Frontal cortex (tissue), 4 donors: Measurements from ENCODE around the gene CEPT1. TPM values are rescaled to one million over a fixed set of nuclear protein-coding genes. Genes with fewer than 3 reads are reported as not detected.
A peak's percentile ranks its signal among the peaks of the same experiment; 100 is the strongest.
"Not testable (repeated sequence)": the region's sequence is repeated elsewhere in the genome, so short reads cannot be mapped to it uniquely, and the experiment has no call there.

ENCODE experiments used
- DNase-seq, 2 donors: peaks; one replicate each; pipeline ENCODE4 v3.0.0; 2012; ENCODE audit warnings: low spot score in 2 of 2
- FAIRE-seq: peaks from 2 replicates; lab custom pipeline; 2012; peaks lifted over from hg19 to GRCh38; lab: Jason Lieb, UNC
- total RNA-seq: library from RNA; depleted of rRNA; stranded (reverse); fragments of >200 nt; gene quantifications from one replicate; pipeline ENCODE4 v1.2.3, GENCODE V29; 2014
- donor health status: control.
- donor health status: control.
- donor health status: control.

The CEPT1 gene
- total RNA-seq, 1 donor from 2014 or later, result 47.7 TPM

DNA sequence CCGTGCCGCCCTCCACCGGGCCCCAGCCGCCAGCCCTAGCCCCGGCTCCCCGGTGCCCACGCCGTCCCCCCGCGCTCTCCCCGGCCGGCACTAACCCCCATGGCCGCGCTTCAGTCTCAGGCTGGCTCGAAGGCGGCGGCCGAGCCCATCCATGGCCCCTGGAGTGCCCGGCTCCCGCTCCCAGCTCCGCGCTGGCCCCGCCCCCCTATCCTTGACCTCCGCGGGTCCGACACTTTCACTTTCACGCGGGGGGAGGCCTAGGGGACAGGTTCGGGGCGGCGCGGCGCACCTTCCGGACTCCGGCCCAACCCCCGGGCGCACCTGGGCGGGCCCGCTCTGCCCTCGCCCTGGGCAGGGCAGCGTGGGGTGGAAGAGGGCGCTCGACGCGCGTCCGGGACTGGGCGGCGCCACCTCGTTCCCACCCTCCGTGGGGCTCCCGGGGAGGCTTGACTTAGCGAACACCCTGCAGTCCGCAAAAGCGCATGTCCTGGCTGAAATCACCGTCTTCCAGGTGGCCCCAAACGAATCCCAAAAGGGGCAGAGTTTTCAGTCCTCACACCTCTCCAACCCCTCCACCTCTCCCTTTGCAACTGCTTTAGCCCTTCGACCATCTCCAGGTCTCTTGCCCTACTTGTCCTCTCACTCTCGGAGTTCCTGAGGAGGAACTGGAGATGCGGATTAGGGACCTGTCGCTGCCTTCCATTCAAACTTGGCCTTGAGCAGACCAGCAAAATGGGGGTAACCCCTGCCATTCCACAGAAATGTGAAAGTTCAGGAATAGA, 64.4 kb downstream of the CEPT1 start:
- DNase-seq (peak in 1 of 2 donors; percentile 45), FAIRE-seq (no peak)

DNA sequence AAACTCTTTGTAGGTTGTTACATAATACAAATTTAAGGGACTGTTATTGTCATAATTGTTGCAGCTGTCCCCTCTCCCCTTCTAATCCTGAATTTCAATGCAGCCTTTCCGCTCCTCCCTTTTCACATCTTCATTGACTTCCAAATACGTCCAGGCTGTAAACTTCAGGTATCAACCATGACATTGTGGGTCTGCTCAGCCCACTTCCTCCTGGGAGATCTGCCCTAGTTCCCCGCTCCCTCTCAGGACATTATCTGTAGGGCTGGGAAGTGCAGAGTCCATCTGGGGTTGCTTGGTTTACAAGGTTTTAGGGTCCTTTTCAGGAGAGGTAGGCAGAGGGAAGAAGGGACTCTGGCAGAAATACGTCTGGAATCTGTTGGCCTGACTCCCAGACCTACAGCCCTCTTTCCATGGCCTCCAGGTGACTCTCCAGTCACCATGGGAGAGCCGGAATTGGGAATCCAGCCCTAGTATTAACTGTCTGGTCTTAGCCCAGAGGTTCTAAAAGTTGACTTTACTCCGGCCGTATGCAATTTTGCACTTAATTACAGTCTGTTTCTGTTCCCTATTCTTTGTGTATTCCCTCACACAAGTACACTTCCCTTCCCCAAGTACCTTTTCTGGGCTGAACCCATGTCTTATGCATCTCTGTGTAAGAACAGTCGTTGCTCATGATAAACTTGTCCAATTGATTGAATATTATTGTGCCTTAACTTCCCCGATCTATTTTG, 65.1 kb downstream of the CEPT1 start:
- FAIRE-seq, result no peak
- no peak for DNase-seq

DNA sequence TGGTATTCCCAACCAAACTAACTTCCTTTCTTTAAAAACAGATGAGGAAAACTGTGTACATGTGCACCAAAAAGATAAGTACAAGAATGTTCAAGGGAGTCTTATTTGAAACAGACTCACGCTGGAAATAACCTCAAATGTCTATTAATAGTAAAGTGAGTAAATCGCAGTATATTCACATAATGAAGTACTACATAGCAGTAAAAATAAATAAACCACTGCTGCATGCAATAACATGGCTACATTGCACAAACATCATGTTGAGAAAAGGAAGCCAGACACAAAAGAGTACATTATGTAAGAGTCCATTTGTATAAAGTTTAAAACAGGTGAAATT, 65.7 kb downstream of the CEPT1 start:
- DNase-seq (no peak), FAIRE-seq (no peak)

DNA sequence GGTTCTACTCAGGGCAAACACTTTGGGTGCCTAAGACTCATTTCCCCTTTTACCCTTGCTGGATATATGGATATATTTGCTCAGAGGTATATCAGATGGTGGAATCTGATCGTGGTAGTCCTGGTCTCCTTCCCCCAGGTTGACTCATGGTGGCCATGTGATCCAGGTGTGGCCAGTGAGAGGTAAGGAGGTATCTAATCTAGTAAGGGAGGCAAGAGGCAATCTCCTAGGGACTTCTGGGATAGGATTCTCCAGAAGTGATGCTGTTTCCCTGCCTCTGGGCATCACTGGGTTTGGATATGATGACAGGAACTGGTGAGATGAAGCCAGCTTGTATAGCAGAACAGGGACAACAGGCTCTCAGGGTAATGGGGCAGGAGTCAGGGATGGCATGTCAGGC, 68.9 kb downstream of the CEPT1 start:
- FAIRE-seq, result no peak
- no peak for DNase-seq

DNA sequence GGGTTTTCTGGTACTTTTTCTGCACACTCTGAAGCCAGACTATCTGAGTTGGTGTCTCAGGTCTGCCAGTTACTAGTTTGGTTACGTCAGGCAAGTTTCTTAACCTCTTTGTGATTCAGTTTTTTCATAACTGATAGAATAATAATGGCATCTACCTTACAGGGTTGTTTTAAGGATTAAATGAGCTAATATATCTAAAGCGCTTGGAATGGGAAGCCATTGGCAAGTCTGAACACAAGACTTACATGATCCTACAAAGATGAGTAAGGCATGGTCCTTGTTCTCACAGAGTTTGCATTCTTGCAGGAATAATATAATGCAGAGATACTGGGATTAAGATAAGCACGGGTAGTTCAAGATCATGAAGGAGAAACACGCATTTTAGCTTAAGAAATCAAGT, 69.6 kb downstream of the CEPT1 start:
- FAIRE-seq, result no peak
- no peak for DNase-seq

DNA sequence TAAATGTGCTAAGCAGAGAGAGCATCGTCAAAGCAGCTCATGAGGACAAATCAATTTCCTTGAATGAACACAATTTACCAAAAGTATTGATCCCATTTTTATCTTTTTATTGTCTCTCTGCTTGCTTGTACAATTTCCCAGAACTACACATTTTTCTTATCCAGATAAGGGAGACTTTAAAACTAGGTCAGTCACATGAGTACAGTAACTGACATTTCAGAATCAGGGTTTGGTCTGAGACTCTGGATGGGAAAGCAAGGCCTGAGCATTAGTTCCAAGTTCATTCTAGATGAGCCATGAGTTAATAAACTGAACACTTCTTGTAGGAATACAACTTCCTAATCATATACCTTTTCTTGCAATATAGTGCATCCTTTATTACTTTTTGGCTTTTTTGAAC, 71.9 kb downstream of the CEPT1 start:
- DNase-seq, result no peak
- FAIRE-seq, result no peak

DNA sequence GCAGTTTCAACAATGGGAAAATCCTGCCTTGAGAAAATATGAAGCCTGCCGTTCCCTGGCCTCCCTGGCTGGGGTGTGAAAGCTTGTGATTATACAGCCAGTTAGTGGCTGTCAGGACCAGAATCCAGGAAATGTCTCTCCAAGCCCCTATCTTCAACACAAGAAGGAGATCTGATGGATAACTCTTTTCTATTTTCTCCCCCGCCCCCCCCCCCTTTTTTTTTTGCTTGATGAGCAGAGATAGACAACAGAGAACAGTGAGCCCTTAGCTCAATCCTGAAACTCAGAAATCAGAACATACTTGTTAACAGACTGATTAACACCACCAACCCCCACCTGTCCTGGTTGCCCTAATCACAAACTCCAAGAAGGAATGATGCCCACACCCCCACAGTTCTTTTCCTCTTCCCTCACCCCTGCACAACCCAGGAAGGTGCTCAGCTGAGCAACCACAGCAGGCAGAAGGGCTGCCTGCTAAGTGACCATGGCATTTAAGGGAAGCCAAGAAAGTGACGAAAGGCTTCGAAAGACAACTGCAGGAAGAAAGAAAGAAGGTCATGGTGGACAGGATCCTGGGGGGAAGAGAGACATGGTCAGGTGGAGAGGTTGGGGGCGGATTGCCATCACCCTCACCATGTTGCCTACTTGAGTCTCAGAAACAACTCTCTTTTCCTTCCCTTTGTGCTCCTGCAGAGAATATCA, 72.8 kb downstream of the CEPT1 start:
- FAIRE-seq (no peak), DNase-seq (no peak)

DNA sequence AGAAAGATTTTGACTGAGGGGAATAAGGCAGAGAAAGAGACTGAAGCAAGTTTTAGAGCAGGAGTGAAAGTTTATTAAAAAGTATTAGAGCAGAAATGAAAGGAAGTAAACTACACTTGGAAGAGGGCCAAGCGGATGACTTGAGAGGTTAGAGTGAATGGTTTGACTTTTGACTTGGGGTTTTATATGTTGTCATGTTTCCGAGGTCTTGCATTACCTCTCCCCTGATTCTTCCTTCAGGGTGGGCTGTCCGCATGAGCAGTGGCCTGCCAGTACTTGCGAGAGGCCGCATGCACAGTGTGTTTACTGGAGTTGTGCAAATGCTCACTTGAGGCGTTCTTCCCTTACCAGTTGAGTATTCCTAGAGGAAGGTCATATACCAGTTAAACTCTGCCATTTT, 73.4 kb downstream of the CEPT1 start:
- DNase-seq (no peak), FAIRE-seq (no peak)

DNA sequence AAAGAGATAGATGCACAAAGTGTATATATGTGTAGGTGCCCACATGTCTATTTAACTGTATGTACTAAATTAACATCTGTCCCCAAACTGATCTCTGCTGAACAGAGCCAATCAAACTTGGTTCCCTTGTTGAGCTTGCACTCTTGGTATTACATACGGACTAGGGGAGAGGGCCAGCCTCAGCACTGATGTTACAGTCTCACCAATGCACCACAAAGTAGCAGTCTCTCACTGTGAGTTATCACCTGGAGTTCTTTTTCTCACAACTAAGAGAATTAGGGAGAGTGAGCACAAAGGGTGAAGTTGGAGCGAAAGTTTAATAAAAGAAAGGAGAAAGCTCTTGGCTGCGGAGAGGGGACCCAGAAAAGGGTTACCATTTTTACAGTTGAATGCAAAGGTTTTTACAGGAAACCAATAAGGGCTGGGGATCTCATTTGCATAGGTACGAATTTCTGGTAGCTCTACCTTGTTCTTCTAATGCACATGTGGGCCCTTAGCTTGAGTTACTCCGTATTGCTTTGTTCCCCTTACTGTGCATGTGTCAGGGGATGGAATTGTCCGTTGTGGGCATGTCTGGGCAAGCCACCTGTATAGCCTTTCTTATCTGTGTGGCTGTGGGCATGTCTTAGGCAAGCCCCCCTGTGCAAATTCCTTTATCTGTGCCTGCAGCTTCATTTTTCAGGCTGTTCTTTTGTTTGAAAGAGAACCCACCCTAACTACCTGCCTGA, 74.2 kb downstream of the CEPT1 start:
- FAIRE-seq, result no peak
- no peak for DNase-seq

DNA sequence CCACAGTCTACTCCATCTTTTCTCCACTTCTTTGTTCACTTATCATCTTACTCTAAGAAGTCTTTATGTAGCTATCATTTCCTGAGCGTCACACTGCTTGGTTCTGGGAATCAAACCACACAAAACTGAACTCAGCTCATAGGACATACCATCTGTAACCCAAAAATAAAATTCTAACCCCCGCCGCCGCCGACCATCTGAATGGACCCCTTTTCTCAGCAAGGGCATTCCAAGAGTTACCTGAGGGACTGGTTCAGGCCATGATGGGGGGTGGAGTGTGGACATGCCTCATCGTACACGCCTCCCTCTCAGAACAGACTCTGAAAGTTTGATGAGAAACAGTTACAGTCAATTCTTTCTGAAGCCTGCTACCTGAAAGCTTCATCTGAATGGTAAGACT, 74.9 kb downstream of the CEPT1 start:
- FAIRE-seq, result no peak
- no peak for DNase-seq

DNA sequence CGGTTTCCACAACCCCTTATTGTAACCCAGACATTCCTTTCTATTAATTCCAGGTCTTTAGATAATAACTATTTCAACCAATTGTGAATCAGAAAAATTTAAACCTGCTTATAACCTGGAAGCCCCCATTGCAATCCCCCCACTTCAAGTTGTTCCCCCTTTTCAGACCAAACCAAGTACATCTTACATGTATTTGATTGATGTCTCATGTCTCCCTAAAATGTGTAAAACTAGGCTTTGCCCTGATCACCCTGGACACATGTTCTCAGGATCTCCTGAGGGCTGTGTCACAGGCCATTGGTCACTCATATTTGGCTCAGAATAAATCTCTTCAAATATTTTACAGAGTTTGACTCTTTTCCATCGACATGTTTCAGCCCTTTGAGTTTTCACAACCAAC, 75.3 kb downstream of the CEPT1 start:
- not testable (repeated sequence) for DNase-seq, FAIRE-seq

DNA sequence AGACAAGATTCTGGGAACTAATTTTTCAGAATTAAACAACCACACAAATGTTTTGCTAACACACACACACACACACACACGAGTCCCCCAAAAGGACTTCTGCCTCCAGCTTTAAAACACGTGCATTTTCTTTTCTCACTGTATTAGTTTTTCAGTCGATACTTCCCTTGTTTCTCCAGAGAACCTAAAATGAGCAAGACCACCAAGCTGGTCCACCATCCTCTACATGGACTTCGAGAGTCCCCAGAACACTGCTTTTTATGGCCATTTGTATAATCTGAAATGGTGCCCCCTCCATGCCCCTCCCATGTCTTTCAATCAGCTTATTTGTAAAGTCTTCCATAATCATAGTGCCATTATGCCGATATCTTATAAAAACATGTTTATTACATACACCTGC, 76.7 kb downstream of the CEPT1 start:
- no peak for DNase-seq
- FAIRE-seq, result no peak

DNA sequence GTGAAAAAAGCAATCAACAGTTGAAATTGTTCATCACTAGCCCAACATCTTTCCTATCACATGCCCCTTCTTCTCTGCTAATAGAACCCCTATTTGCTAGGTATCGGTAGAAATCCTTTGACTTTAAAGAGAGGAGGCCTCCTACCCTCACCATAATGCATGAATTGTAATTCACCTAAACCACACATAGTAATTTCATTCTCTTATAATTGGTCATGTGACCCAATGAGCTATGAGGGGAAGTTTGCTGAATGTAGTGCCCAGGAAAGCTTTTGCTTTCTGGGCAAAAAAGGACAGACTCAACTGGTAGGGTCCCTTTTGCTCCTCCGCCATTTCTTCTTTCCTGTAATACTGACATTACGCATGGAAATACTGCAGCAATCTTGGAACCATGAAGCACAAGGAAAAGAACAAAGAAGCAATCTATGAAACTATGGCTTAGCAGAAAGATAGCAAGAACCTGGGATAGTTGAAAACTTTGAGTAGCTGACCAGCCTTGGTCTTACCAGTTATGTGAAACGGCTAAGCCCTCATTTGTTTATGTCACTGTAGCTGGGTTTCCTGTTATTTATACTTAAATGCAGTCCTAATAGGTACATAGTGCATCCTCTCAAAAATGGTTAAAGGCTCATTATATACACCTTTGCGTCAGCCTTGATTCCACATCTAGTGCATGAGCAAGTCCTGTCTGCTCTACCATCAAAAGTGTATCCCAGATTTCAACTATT, 77.3 kb downstream of the CEPT1 start:
- DNase-seq, result no peak
- FAIRE-seq, result no peak

DNA sequence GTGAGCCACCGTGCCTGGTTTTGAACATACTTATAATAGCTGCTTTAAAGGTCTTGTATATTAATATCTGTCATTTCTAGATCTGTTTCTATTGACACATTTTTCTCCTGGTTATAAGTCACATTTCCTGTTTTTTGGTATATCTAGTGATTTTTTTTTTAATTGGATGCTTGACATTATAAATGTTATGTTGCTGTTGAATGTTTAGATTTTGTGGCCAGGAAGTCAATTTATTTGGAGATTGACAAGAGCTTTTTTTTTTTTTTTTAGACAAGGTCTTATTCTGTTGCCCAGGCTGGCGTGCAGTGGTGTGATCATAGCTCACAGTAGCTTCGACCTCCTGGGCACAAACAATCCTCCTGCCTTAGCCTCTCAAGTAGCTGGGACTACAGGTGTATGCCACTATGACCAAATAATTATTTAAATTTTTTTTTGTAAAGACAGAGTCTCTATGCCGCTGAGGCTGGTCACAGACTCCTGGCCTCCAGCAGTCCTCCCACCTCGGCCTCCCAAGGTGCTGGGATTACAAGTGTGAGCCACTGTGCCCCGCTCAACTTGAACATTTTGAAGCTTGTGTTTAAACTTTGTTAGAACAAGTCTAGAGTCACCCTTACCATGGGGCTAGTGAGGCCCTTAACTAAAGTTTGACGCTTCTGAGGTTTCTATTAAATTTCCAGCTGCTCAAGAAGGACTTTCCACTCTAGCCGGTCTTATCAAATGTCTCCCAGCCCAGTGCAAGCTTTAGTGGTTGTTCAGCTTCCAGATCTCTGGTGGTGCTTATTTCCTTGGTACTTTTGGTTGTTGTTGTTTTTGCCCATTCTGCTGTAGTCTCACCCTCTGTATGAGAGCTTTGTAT, 78.9 kb downstream of the CEPT1 start:
- FAIRE-seq (no peak), DNase-seq (no peak)

DNA sequence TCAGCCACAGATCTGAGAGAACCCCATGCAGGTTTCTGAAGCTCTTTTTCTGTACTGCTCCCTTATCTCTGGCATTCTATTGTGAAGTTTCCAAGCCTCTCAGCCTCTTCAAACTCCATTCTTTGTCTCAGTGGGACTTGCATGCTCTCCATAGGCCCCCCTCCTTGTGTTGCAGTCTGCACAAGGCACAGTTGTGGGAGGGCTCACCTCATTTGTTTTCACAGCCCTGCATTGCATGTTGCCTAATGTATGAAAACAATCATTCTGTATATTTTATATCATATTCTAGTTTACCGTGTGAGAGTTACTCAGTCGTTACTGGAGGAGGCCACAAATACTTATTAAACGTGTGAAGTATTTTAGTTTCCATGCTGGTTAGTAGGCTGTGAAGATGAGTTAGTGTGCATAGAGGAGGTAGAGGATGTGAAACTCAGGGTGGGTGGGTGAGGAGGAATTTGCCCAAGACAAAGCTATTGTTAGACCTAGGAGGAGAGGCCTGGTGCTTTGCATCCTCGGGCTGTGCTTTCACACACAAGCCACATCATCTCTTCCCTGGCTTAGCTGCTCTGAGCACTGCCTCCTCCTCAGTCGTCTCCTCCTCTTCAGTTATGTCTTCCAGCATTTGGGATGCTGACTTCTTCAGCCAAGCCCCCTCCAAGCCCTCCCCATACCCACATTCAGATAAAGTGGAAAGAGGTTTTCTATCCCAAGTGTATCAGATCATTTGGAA, 79.7 kb downstream of the CEPT1 start:
- DNase-seq (no peak), FAIRE-seq (no peak)

DNA sequence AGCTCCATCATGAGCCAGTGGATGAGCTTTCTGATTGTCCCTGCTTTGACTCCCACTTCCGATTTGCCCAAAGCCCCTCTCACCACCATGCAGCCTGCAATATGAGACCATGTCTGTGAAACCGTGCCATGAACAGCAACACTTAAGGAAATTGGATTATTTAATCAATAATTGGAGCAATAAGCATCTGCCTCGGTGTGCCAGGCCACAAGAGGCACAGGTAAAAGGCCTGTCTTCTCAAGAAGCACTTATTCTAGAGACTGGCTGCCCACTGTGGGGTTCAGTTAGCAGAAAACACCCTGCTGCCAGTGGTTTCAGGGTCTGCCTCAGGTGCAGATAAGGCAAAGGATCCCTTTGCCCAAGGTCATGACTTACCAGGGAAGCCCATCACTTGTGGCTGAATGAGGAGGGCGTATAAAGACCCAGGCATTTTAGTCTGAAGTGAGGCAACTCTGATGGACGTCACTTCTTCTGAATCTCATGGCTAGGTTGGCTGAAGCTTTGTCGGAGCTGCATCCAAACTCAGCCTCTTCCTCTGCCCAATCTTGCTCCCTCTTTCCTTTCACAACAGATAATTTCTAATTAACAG, 80.4 kb downstream of the CEPT1 start:
- DNase-seq (no peak), FAIRE-seq (no peak)

DNA sequence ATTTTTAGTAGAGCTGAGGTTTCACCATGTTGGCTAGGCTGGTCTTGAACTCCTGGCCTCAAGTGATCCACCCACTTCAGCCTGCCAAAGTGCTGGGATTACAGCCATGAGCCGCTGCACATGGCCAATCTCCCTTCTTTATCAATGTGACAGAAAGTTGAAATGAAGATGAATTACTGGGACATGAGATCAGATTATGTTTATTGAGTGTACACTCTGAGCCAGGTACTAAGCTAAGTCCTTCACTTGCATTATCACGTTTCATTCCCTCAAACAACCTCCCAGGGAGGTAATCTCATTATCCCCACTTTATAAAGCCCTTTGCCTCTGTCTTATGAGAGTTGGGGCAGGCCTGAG, 81.2 kb downstream of the CEPT1 start:
- FAIRE-seq, result no peak
- no peak for DNase-seq
